Breast epithelium (tissue), 4 donors: ENCODE data around the gene C3orf18. TPM values are rescaled to one million over a fixed set of nuclear protein-coding genes. Genes with fewer than 3 reads are reported as not detected.

Source experiments
- DNase-seq, 2 donors: peaks; one replicate each; pipeline ENCODE4 v3.0.0-alpha.2; 2019; ENCODE audit warnings: low spot score in 2 of 2
- H3K27ac ChIP-seq, 2 donors: fragments of 200-600 bp; sonication (generic) in 1 of 2; one replicate each; pipeline ENCODE4 v1.5.1; 2016 to 2019; ENCODE audit warnings: mild to moderate bottlenecking in 1 of 2
- H3K27me3 ChIP-seq, 2 donors: fragments of 200-600 bp; sonication (generic) in 1 of 2; one replicate each; pipeline versions ENCODE4 v1.5.1 to v1.6.0; 2017 to 2019; ENCODE audit warnings: control low read depth in 1 of 2, mild to moderate bottlenecking in 1 of 2
- H3K36me3 ChIP-seq: fragments of 200-600 bp; one replicate; pipeline ENCODE4 v1.5.1; 2019
- H3K4me1 ChIP-seq, 2 donors: fragments of 200-600 bp; sonication (generic); one replicate each; pipeline ENCODE4 v1.5.1; 2016 to 2019; ENCODE audit warnings: control low read depth in 1 of 2
- H3K4me3 ChIP-seq, 3 donors: fragments of 200-600 bp; sonication (generic); 1 replicate in 2 of 3; 2 replicates in 1 of 3; pipeline ENCODE4 v1.5.1; 2016 to 2019; ENCODE audit warnings: mild to moderate bottlenecking in 3 of 3, moderate library complexity in 2 of 3
- H3K9me3 ChIP-seq, 2 donors: fragments of 200-600 bp; sonication (generic) in 1 of 2; one replicate each; pipeline ENCODE4 v1.5.1; 2016 to 2019; ENCODE audit warnings: control low read depth in 1 of 2
- CTCF ChIP-seq, 3 donors: fragments of 450-650 bp; IDR thresholded peaks; one replicate each; pipeline ENCODE4 v1.5.1; 2016 to 2017; ENCODE audit warnings: antibody characterized with exemption in 3 of 3, mild to moderate bottlenecking in 3 of 3, moderate library complexity in 3 of 3
- POLR2A ChIP-seq: fragments of 450-650 bp; IDR thresholded peaks from one replicate; pipeline ENCODE4 v1.6.1; 2016; ENCODE audit warnings: antibody characterized with exemption, mild to moderate bottlenecking, moderate library complexity
- POLR2AphosphoS5 ChIP-seq, 3 donors: sonication (generic); formaldehyde crosslinking; IDR thresholded peaks; one replicate each; pipeline ENCODE4 v1.6.1; 2017; ENCODE audit warnings: antibody characterized with exemption in 3 of 3
- intact Hi-C: fragments of 100-400 bp; cut with DNase I; formaldehyde crosslinking; loops from one replicate; pipeline ENCODE4 v1.15.1; 2023; ENCODE audit warnings: low total_unique reads
- total RNA-seq, 3 donors: library from RNA; depleted of rRNA; stranded (reverse); fragments of >200 nt; gene quantifications; one replicate each; pipeline ENCODE4 v1.1.0, GENCODE V29; 2016

C3orf18 gene
- total RNA-seq, 3 donors from 2014 or later, result 10.7 to 16.8 (median 15.1) TPM

DNA sequence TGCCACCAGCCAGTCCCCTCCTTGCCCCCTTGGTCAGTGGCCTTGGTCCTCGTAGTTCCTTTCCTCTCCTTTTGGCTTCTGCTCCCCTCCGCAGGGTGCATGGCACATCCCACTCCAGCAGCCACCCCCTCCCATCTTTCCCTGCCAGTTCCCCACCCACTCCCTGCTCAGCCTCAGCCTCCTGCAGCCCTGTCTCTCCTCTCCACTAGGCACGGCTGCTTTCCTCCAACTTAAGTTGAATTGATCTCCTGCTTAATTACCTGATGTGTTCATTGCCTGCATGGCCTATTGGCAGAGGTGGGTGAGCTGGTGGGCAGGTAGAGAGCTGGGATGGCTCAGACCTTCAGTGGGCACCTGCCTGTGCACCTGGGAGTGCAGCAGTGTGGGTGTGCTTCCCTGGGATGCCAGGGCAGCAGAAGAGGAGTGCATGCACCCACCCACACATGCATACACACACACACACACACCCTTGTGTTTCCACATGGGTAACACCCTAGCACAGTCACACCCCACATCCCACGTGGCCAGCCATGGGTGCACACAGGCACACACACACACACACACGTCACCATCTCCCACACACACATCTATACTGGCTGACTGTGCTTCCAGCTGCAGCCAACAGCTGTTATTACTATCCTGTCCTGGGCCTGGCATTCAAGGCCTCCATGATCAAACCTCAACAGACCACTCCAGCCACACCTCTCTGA lies 30.9 kb downstream of the C3orf18 start:
- TF ChIP-seq POLR2AphosphoS5 (IDR thresholded peaks at IDR 0.05), result no peak
- no peak for TF ChIP-seq POLR2A
- no peak for TF ChIP-seq CTCF (IDR thresholded peaks at IDR 0.05)
- no peaks in the 10 kb centered on the region for H3K27me3 ChIP-seq
- no peaks in the 10 kb centered on the region for H3K36me3 ChIP-seq
- no peaks in the 10 kb centered on the region for H3K4me1 ChIP-seq
- no peak overlapping the region for H3K27ac ChIP-seq
- intact Hi-C loops, result no loop called here
- H3K4me3 ChIP-seq, result no peak overlapping the region
- no peak for DNase-seq
- no peaks in the 10 kb centered on the region for H3K9me3 ChIP-seq

DNA sequence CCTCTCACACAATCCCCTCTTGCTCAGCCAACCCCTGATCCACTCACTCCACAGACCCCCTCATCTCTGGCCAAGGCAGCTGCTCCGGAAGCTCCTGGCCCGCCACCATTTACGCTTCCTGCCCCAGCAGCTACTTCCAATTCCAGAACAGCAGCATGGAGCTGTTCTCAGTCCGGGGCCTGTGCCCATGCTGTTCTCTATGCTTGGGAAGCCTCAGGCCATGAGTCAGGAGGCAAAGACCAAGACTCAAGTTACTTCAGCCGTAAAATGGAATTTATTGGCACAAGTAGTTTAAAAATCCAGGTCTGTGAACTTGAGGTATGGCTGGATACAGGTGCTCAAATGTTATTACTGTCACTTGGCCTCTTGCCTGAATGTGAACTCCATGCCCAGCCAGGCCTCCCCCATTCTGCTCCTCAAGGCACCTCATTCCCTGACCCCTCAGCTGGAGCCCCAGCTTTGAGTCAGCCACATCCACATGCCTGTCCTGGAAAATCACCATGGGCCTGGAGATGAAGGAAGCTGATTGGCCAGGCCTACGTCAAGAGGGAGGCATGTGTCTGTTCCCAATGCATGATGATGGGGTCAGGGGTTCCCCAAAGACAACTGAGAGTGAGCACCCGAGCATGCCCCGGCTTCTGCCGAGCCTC lies 32.7 kb downstream of the C3orf18 start:
- Histone ChIP-seq H3K4me3 (no peak overlapping the region), H3K27ac (no peak overlapping the region), H3K27me3 (no peaks in the 10 kb centered on the region), H3K4me1 (no peaks in the 10 kb centered on the region), H3K9me3 (no peaks in the 10 kb centered on the region), H3K36me3 (no peaks in the 10 kb centered on the region)
- no peak for DNase-seq
- intact Hi-C loops, result no loop called here
- TF ChIP-seq CTCF (IDR thresholded peaks at IDR 0.05), result no peak
- no peak for TF ChIP-seq POLR2AphosphoS5 (IDR thresholded peaks at IDR 0.05)
- TF ChIP-seq POLR2A, result no peak

GRCh38 chr3:50533807-50534461 lies 33.6 kb downstream of the C3orf18 start:
- TF ChIP-seq POLR2A (no peak), CTCF (IDR thresholded peaks at IDR 0.05) (no peak), POLR2AphosphoS5 (IDR thresholded peaks at IDR 0.05) (no peak)
- Histone ChIP-seq H3K27ac (no peak overlapping the region), H3K36me3 (no peaks in the 10 kb centered on the region), H3K4me1 (no peaks in the 10 kb centered on the region), H3K27me3 (no peaks in the 10 kb centered on the region), H3K9me3 (no peaks in the 10 kb centered on the region), H3K4me3 (no peak overlapping the region)
- no peak for DNase-seq
- intact Hi-C loops, result no loop called here

GRCh38 chr3:50533316-50533715 lies 34.2 kb downstream of the C3orf18 start:
- no peaks in the 10 kb centered on the region for H3K9me3 ChIP-seq
- H3K27me3 ChIP-seq, result no peaks in the 10 kb centered on the region
- TF ChIP-seq POLR2AphosphoS5 (IDR thresholded peaks at IDR 0.05) (no peak), CTCF (IDR thresholded peaks at IDR 0.05) (no peak), POLR2A (no peak)
- no peaks in the 10 kb centered on the region for H3K4me1 ChIP-seq
- no peaks in the 10 kb centered on the region for H3K36me3 ChIP-seq
- H3K27ac ChIP-seq, result no peak overlapping the region
- DNase-seq, result no peak
- intact Hi-C loops, result no loop called here
- H3K4me3 ChIP-seq, result no peak overlapping the region
